Left hindlimb (tissue), 1 donor: Measurements from ENCODE around the gene ARMC9.
"Not testable (repeated sequence)": the region's sequence is repeated elsewhere in the genome, so short reads cannot be mapped to it uniquely, and the experiment has no call there.

Experiments
- DNase-seq: peaks from one replicate; pipeline ENCODE4 v3.0.0-alpha.2; 2018

The ARMC9 gene

DNA sequence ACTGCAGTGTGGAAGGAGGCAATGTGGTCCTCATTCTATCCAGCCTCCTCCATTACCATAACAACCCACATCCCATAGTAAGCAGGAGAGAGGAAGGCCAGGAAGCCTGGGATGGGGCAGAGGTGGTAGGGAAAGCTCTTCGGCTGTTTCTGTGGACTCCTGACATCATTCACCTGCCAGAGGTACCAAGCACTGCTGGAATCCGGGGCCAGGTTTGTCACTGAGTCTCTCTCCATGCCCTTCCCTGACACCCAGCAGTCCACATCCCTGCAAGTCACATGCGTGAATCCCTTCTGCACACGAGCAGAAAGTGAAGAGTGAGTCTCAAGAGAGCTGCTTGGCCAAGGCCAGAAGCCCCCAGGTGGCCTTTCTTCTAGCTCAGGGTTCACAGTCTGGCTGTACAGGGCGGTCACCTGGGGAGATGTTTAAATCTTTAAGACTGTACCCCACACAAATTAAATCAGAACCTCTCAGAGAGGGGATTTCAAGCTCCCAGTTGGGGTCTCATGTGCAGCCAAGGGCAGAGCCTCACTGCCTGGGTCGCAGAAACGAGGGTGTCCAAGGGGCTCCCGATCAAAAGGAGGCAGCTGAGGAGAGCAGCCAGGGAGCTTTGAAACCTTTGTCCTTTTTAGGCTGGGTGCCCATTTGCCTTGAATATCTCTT is 94.2 kb downstream of the ARMC9 start:
- DNase-seq = no peak

DNA sequence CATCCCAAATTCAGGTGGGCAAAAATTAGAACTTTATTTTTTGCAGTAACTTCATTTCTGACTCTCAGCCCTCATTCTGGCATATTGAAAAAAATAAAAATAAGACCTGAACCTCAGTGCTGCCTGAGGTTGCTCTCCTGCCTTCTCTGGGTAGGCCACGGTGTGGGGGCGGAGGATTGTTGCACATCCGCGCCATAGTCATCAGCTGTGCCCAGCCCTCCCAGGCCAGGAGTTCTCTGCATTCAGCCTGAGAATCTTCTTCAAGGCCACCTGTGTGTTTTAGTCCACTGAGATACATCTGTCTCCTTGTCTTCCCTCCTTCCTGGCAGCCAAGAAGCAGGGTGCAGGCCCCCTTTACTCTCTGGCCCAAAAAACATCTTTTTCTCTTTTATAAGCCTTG is 94.7 kb downstream of the ARMC9 start:
- DNase-seq = no peak

GRCh38 chr2:231294116-231294515 is 95.7 kb downstream of the ARMC9 start:
- no peak for DNase-seq

- no peak for DNase-seq
These were observed 96.3 kb downstream of the ARMC9 start for GRCh38 chr2:231294571-231295362.

- DNase-seq = no peak
These were observed 96.9 kb downstream of the ARMC9 start for GRCh38 chr2:231295363-231295655.

- no peak for DNase-seq
These were observed 98.1 kb downstream of the ARMC9 start for GRCh38 chr2:231296401-231296974.

GRCh38 chr2:231297108-231297908 is 98.9 kb downstream of the ARMC9 start:
- DNase-seq = no peak

- DNase-seq = no peak
These were observed 99.7 kb downstream of the ARMC9 start for GRCh38 chr2:231298091-231298490.

- DNase-seq = no peak
These were observed 100.8 kb downstream of the ARMC9 start for GRCh38 chr2:231299267-231299666.

GRCh38 chr2:231300020-231300721 is 101.7 kb downstream of the ARMC9 start:
- no peak for DNase-seq

GRCh38 chr2:231300722-231301076 is 102.3 kb downstream of the ARMC9 start:
- no peak for DNase-seq

GRCh38 chr2:231304259-231304658 is 105.8 kb downstream of the ARMC9 start:
- DNase-seq = not testable (repeated sequence)

DNA sequence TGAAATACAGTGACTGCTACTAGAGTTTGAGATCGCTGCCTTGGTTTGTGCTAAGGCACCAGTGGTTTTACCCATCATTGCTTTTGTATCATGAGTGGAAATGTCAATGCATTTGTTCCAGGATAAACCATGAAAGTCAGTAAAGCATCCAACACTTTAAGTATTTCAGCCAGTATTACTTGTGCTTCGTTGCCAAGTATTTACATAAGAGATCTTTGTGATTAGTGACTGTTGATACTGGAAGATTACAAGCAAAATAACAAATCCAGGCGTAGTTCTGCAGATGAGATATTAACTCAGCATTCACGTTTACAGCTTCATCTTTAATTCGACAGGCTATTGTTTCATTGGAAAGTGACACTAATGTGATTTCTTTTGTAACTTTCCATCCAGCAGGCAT is 106.8 kb downstream of the ARMC9 start:
- no peak for DNase-seq

GRCh38 chr2:231306791-231307393 is 108.5 kb downstream of the ARMC9 start:
- no peak for DNase-seq

DNA sequence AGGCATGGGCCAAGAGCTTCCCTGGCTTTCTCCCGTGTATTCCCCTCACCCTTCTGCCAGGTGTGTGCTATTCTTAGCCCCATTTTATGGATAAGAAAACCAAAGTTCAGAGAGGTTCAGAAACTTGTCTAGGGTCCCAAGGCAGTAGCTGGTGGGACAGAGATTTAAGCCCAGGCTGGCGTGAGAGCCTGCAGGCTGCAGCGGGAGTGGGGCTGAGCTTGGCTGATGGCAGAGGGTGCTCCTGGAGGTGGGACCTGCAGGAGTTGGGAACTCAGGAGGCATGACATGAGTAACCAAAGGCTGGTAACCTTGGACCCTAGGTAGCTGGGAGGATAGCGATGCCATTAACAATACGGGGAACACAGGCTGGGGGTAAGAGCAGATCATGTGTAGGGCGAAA is 109.8 kb downstream of the ARMC9 start:
- DNase-seq = no peak

GRCh38 chr2:231308631-231309428 is 110.4 kb downstream of the ARMC9 start:
- DNase-seq = no peak

DNA sequence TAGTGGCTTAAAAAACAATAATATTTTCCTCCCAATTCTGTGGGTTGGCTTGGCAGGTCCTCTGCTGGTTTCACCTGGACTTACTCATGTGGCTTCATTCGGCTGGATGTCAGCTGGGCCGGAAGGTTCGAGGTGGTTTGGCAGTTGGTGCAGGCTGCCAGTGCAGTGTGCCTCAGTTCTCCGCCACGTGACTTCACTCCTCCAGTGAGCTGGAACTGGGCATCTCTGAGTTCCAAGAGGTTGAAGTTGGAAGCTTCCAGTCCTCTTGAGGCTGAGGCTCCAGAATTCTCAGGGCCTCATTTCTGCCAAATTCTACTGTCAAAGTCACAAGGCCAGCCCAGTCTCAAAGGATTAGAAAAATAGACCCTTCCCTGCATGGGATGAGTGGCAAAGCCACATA is 113.6 kb downstream of the ARMC9 start:
- DNase-seq = no peak

GRCh38 chr2:231315896-231316295 is 117.5 kb downstream of the ARMC9 start:
- DNase-seq = no peak

DNA sequence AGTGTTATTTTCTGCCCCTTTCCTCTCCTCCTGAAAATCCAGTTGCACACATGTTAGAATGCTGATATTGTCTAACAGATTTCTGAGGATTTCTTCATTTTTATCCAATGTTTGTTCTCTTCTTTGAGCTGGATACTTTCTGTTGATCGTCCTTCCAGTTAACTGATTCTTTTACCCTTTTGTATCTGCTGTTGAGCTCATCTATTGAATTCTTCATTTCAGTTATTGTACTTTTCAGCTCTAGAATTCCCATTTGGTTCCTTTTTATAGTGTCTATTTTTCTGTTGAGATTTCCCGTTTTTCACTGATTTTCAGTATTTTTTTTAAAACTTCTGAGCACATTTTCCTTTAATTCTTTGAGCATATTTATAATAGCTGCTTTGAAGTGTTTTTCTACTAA is 119.1 kb downstream of the ARMC9 start:
- DNase-seq = no peak

DNA sequence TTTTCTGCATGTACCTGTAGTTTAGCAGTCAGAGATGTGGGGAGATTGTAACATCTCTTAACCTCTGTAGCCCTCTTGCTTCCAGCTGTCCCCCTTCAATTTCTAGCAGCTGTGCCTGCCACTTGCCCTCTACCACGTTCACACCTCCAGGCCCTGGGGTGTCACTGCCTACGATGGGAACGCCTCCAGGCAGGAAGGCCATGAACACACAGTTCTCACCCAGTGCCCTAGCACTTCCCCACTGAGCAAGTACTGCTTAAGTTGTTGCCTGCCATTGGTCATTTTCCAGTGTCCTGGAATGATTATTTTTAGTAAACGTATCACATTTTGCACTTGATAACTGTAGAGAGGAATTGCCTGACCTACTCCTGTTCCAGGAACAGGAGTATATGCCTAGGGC is 120.0 kb downstream of the ARMC9 start:
- DNase-seq = no peak

GRCh38 chr2:231318954-231319353 is 120.5 kb downstream of the ARMC9 start:
- DNase-seq = no peak

DNA sequence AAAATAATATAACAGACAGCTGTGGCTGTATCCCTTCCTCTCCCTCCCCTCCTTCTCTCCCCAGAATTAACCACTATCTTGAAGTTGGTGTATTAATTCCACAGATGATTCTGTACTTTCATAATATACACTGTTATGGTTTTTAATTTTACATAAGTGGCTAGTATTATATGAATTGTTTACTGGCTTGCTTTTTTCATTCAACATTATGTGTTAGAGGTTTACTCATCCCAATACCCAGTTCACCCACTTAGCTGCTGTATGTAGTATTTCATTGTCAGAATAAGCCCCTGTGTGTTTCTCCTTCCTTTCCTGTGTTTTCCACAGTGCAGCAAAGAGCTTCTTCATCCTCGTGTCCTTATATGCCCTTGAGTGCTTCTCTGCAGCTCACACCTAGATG is 121.4 kb downstream of the ARMC9 start:
- no peak for DNase-seq
